GM21528 (cell line): Measurements from ENCODE around the gene IRX5.
A peak's percentile ranks its signal among the peaks of the same experiment; 100 is the strongest.

Experiments used
- ATAC-seq: cut with Tn5 transposase; IDR thresholded peaks from one replicate; pipeline ENCODE4 v1.9.1; 2021; ENCODE audit warnings: mild to moderate bottlenecking, moderate library complexity; ENCODE audit not compliant: unreplicated experiment, low FRiP score

The IRX5 gene

DNA sequence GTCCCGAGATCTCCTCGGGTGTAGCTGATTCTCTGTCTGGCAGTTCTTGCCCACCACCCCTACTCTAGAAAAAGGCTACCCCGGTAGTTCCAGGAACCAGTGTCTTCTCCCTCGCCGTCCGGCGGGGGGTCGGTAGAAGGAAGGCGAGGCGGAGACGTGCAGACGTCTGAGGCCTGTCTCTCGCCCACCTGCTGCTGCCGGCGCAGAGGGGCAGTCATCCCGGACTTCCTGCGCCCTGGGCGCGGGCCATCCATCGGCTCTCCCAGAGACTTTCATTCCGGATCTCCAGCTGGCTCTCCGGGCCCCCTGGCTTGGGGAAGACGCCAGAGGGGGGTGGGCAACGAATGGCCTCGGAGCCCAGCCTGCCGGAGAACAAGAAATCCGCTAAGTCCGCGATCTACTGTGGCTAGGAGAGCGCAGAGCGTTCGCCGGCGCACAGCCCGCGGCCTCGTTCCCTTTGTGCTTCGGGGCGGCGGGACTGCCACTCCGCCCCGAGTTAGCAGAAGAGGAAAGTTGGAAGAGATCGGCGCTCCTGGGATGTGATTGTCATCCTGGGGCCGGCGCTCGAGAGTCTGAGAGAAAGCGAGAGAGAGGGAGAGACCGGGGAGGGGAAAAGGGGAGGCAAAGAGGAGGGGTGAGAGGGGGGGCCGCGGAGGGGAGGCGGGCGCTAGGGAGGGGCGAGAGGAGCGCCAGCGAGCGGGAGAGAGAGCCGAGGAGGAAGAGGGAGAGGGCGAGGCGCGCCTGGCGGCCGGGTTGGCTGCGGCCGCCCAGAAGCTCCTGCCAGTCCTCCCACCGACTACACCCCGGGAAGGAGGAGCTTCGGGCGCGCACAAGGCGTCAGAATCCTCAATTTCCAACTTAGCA is at the start of gene IRX5:
TSS of gene IRX5 (plus strand) at position 861 of the 864 bp plus-strand sequence. CDS start 334 bp downstream, outside the sequence.
- ATAC-seq, result no peak

DNA sequence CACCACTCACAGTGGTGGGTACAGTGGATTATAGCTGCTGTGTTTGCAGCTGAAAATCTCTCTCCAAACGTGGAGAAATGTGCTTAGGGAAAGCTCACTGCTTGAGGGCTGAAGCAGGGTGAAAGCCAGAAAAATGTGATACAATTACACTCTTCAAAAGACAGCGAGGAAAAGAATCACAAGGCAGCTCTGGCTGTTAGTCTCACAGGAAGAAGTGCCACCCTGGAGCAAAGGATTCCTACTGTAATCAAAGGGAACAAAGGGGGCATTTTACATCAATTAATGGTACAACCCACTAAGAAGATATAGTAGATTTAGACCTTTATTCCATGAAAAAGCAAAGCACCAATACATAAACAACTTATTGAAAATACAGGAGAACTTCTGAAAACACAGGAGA is 48.1 kb upstream of the IRX5 start:
- ATAC-seq, result no peak

- no peak for ATAC-seq
Observed at GRCh38 chr16:54883358-54883757, 47.3 kb upstream of the IRX5 start.

DNA sequence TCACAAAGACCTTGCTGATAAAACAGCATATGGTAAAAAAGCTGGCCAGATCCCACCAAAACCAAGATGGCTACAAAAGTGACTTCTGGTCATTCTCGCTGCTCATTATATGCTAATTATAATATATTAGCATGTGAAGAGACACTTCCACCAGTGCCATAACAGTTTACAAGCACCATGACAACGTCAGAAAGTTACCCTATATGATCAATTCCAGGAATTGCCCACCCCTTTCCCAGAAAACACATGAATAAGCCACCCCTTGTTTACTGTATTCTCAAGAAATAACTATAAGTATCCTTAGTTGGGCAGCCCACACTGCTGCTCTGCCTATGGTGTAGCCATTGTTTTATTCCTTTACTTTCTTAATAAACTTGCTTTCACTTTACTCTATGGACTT is 44.6 kb upstream of the IRX5 start:
- no peak for ATAC-seq

DNA sequence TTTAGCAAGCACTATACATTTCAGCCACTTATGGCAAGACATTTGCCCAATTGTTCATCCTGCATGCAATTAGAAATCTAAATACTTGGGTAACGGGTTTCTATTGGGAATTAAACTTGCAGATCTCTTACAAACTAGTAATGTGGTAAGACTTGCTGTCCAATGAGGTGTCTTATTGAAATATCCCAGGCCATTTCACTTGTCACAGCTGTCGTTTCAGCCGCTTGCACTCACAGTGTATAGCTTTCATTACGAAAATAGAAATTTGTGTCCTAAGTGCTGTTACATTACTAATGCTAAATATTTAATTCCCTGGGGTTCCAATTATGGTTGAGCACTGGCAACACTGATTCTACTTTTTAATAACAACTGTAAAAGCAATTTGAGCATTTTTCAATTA is 40.3 kb upstream of the IRX5 start:
- no peak for ATAC-seq

- ATAC-seq, result no peak
Observed at GRCh38 chr16:54891346-54891745, 39.3 kb upstream of the IRX5 start.

GRCh38 chr16:54892981-54893380 is 37.7 kb upstream of the IRX5 start:
- no peak for ATAC-seq

DNA sequence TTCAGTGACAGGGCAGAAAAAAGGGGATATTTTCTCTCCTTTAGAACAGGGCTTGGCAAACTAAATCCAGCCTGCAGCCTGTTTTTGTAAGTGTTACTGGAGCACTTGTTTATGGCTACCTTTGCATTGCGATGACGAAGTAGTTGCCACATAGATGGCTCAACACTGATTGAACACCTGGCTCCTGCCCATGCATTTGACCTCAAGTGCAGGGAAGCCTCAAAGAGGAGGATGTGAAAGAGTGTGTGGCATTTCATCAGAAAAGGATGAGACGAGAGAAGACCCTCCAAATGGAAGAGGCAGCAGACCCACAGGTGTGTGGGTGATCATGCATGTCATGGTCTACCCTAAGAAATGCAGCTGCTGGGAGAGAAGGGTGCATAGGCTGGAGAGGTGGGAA is 32.7 kb upstream of the IRX5 start:
- ATAC-seq, result no peak

- ATAC-seq, result no peak
Observed at GRCh38 chr16:54901606-54902005, 29.1 kb upstream of the IRX5 start.

DNA sequence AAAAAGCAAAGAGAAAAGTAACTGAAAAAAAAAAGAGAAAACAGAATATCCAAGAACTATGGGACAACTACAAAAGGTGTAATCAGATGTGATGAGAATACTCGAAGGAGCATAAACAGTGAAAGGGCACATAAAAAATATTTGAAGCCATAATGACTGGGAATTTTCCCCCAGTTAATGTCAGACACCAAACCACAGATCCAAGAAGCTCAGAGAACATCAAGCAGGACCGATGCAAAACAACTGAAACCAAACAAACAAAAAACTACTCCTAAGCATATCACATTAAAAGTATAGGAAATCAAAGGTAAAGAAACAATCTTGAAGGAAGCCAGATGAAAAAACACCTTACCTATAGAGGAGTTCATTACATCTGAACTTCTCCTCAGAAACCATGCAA is 27.6 kb upstream of the IRX5 start:
- no peak for ATAC-seq

- ATAC-seq, result no peak
Observed at GRCh38 chr16:54911079-54911478, 19.6 kb upstream of the IRX5 start.

DNA sequence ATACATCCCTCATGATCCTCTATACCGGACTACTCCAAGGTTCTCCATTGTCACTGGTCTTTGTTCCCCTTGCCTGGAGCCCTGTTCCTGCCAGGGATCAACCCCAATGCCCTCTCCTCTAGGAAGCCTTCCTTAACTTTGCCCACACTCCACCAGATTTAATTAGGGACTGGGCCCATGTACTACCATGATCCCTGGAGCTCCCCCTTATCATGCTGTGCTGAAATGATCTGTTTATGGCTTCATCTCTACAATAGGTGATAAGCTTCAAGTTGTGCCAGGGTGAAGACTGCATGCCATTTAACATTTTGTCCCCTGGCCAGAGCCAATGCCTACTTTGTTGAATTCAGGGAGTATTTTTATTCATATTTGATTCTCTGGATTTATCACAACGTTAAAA is 17.9 kb upstream of the IRX5 start:
- ATAC-seq, result no peak

DNA sequence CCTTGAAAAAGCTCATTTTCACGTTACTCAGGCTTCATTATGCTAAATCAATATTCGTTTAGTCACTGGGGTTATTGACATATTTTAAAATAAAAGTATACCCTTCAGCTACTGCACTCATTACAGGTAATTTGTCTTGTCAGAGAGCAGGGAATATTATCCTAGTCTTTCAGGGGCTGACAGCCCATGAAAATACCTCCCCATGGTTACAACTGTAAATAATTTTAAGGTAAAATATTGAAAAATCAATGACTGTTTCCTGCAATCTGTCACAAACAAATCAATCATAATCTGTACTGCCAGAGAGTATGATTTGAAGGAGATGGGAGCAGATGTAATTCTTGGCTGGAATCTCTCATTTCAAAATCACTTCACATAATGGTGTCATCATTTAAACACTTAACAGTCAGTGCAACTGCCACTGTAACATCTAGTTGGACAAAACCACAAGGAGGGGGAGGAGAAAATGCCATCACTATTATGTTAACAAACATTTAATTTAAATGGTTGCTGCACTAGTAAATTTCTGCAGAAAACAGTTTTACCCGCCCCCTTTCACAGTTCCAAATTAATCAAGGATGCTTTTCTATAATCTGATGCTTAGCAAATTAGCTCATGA is 9.3 kb upstream of the IRX5 start:
- ATAC-seq, result no peak

DNA sequence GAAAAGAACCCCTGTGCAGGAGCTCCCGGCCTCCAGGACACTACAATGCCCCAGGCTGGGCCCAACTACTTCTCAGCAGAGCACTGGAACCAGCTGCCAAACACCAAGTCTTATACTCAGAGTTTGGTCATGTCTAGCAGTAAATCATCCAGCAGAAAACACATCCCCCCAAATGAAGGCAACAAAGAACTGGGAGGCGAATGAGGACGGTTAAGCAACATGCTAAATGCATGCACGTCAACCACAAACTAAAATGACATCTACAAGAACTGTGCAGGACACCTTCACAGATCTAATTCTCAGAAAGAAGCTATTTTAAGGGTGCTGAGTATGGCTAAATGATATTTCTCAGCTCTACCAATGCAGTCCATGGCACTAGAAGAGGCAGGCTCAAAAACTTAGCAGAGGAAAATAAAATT is 7.6 kb upstream of the IRX5 start:
- ATAC-seq, result no peak

DNA sequence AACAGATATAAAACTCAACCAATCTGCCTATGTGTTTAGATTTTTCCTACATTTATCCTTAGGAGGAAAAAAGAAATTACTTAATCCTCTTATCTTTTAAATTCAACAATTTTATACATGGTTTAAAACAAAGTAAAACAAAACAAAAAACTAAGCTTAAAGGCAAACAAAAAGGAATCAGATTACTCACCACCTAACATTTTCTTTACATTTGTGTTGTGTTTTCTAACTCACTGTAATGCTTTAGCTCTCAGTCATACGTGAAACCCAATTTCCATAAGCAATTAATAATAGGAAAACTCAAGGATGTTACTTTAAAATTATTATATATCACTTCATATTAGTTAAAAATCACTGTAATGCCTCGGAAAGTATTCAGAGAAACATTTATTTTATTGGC is 6.7 kb upstream of the IRX5 start:
- no peak for ATAC-seq

DNA sequence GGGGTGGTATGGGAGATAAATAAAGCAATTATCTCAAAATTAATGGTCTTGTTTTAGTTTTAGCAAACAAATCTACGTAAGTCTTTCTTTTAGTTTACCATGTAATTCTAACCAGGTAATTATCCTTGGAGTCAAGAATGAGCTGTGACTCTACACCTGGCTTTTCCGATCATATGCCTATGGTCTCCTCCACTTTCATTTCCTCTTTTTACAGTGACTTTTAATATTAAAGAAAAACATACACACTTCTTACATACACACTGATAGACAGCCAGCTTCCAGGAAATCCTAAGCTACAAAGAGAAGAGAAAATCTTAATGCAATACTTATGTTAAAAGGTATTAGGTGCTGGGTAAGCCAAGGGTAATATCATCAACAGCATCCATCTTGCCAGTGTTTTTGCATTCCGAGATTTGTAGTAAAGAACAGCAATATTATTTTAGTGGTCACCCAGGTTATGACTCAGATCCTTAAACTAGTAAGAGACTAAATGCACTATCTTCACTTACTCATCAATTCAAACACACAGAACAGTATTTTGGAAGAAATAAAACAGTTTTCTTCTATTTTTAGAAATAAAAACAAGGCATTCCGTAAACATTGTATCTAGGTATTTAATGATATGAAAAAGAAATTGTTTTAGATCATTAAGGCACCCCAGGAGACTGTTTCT is 4.4 kb upstream of the IRX5 start:
- ATAC-seq, result no peak

GRCh38 chr16:54927125-54928015 is 3.3 kb upstream of the IRX5 start:
- ATAC-seq, result no peak

GRCh38 chr16:54928016-54928356 is 2.7 kb upstream of the IRX5 start:
- no peak for ATAC-seq

DNA sequence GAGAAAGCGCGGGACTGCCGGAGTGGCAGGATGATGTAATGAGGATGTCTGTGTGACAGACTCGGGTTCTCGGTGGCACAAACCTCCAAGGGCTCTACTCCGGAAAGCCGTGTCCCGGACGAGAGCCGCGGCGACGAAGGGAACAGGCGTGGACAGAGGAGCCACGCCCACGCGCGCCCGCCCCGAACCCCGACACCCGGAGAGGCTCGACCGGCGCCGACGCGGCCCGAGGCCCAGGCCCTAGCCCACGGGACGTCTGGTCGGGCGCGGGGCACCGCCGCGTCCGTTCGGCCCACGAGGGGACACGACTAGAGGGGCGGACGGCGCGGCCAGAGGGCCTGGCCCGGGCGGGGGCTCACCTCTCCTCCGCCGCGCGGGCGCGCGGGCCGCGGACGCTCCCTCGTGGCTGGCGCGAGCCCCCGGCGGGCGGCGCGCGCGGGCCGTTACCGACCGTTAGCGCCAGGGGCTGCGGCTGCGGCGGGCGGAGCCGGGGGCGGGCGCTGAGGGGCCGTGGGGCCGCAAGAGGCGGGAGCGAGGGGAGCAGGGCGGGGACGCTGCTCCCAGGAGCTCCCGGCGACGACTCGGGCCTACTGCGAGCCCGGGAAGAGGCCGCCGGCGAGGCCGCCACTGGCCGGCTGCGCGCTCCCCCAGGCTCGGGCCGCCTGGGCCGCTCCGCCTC is 2.1 kb upstream of the IRX5 start:
- ATAC-seq, result peak; percentile 44
